ENCODE data around the gene OXCT2.
"Not testable (repeated sequence)": the region's sequence is repeated elsewhere in the genome, so short reads cannot be mapped to it uniquely, and the experiment has no call there.

DNA sequence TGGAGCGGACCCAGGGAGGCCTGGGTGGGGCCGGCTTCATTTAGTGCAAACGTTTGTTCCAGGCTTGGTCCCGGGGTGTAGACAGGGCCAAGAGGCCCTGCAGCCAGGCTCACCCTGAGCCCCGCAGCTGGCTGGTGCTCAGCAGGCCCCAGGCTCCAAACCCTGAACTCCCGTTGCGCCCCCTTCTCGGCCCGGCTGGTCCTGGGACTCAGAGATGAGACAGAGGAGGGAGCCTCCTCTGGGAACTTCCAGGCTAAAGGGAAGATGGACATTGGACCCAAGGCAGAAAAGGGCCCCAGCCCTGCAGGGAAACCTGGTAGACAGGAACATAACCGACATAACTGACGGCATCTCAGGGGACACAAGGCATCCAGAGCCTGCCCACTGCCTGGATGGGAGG is 4.0 kb upstream of the OXCT2 start:
- TF ChIP-seq, protein P1, sequence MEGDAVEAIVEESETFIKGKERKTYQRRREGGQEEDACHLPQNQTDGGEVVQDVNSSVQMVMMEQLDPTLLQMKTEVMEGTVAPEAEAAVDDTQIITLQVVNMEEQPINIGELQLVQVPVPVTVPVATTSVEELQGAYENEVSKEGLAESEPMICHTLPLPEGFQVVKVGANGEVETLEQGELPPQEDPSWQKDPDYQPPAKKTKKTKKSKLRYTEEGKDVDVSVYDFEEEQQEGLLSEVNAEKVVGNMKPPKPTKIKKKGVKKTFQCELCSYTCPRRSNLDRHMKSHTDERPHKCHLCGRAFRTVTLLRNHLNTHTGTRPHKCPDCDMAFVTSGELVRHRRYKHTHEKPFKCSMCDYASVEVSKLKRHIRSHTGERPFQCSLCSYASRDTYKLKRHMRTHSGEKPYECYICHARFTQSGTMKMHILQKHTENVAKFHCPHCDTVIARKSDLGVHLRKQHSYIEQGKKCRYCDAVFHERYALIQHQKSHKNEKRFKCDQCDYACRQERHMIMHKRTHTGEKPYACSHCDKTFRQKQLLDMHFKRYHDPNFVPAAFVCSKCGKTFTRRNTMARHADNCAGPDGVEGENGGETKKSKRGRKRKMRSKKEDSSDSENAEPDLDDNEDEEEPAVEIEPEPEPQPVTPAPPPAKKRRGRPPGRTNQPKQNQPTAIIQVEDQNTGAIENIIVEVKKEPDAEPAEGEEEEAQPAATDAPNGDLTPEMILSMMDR (IDR thresholded peaks at IDR 0.05): not testable (repeated sequence)
- TF ChIP-seq GATA2 (CRISPR knock-in tag; IDR thresholded peaks at IDR 0.05); TAF1 (IDR thresholded peaks at IDR 0.05; ENCODE audit: borderline replicate concordance, low read depth, low read length); RCOR1 (IDR thresholded peaks at IDR 0.05; ENCODE audit: low read length); EP300 (IDR thresholded peaks at IDR 0.05; ENCODE audit: borderline replicate concordance in 1 of 2, low read depth in 1 of 2, low read length in 1 of 2); SIN3A (IDR thresholded peaks at IDR 0.05; ENCODE audit: borderline replicate concordance, low read depth, low read length); POLR2AphosphoS5 (IDR thresholded peaks at IDR 0.05; ENCODE audit: low read depth, low read length); TCF12 (IDR thresholded peaks at IDR 0.05); EZH2phosphoT487 (IDR thresholded peaks at IDR 0.05; ENCODE audit: borderline replicate concordance, low read depth): not testable (repeated sequence)
